ENCODE measurements around the gene CEMP1.

- TF ChIP-seq CREM (CRISPR knock-in tag; IDR thresholded peaks at IDR 0.05): no peak
- no peak for TF ChIP-seq CTCF (IDR thresholded peaks at IDR 0.05)
These were observed 49.5 kb downstream of the CEMP1 start for GRCh38 chr16:2481676-2482075.
